NOMO-1 treated with dmso at 0.1 percent for 144 hours (cell line): ENCODE results near the gene KLHL6.

Source experiments
- DNase-seq: peaks from one replicate; lab custom pipeline; 2025; ENCODE audit not compliant: unreplicated experiment; lab: John Stamatoyannopoulos, UW

KLHL6 gene

DNA sequence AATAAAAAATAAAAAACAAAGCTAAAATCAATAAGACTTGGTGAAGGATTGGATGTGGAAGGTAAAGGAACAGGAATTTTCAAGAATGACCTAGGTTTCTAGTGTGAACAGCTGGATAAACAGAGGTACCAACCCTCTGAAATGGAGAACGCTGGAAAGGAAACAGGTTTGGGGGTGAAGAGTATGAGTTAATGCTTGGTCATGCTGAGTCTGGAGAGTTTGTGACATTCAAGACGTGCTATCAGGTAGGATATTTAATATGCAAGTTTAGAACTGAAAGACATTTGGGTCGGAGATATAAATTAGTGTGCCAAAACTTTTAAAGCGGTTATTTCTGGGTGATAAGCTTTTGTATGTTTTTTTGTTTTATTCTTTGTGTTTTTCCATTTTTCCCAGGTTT lies 11.4 kb upstream of the KLHL6 start:
- no peak for DNase-seq

DNA sequence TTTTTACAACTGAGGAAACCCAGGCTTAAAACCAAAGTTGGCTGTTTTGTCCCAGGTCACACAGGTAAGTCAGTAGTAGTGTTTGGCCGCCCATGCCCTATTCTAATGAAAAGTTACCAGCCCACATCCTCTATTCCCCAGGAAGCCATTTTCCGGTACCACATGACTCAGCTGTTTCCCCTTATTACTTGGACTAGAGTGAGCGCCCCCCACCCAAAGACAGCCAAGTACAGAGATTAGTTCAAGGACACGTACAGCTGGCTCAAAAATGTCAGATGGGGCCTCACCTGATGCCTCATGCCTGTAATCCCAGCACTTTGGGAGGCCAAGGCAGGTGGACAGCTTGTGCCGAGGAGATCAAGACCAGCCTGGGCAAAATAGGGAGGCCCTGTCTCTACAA lies 8.5 kb upstream of the KLHL6 start:
- no peak for DNase-seq

DNA sequence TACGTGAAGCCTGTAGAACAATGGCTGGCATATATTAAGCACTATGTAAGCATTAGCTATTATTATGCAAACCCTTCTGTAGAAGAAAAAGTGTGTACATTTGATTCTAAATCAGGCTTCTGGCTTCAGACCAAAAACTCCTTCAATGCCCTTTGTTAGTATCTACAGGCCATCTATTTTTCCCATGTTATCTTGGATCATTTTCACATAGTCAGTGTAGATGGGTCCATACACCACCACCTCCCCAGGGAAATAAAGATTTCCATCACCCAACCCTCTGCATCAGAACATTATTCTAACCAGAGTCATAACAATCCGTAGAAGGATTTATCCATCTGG lies 8.0 kb upstream of the KLHL6 start:
- no peak for DNase-seq

DNA sequence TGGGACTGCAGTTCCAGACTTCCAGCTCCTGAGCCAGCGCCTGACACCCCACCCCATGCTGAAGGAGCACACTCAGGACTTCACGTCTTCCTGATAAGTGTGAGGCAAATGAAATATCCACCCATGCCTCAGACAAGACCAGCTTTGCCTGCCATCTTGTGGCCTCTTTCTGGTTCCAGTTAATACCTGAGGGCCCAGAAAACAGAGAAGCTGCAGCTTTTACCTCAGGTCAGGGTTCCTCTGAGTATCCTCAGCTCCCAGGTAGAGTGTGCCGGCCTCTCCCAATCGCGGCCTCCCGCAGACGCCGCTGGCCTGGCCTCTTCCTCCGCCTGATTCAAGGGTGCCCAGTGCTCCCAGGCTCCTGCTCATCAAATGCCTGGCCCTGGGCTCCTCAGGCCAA lies 5.1 kb upstream of the KLHL6 start:
- DNase-seq, result peak; percentile 22

DNA sequence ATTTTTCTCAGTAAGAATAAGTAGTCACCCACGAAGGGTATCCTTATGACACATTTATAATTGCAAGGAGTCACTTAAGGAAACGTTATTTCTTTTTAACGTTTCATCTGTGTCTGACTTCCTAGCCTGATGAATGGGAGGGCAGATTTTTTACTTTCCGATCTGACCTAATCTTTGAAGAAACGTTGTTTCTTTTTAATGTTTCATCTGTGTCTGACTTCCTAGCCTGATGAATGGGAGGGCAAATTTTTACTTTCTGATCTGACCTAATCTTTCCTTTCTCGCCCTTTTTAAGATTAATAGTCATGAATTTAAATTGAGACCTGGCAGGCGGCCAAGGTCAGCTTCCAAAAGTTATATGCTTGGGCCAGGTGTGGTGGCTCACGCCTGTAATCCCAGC lies 3.0 kb upstream of the KLHL6 start:
- no peak for DNase-seq

DNA sequence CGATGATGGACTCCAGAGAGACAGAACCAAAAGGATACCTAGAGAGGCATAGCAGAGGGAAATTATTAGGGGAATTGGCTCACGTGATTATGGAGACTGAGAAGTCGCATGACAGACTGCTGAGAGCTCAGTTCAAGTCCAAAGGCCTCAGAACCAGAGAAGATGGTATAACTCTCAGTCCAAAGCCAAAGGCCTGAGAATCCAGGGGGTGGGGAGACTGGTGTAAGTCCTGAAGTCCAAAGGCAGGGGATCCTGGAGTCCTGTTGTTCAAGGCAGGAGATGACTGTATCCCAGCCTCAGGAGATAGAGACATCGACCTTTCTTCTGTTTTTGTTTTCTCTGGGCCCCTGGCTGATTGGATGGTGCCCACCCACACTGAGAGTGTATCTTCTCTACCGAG lies 1.2 kb upstream of the KLHL6 start:
- no peak for DNase-seq

DNA sequence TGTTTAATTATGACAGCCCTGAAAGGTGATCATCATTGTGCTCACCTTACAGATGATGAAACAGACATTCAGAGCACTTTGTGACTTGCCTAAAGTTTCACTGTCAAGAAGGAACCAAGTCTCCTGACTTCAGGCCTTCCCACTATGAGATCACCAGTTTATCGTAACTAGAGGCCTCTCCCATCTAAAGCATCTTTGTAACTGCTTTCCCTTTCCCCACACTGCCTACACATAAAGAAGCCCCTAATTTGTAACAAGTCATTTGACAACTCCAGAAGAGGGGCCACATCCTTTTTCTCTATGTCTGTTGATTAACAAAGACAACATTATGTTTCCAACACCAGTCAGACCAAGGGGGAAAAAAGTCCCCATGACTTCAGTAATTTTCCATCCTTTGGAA lies 1.1 kb downstream of the KLHL6 start:
- DNase-seq, result no peak

DNA sequence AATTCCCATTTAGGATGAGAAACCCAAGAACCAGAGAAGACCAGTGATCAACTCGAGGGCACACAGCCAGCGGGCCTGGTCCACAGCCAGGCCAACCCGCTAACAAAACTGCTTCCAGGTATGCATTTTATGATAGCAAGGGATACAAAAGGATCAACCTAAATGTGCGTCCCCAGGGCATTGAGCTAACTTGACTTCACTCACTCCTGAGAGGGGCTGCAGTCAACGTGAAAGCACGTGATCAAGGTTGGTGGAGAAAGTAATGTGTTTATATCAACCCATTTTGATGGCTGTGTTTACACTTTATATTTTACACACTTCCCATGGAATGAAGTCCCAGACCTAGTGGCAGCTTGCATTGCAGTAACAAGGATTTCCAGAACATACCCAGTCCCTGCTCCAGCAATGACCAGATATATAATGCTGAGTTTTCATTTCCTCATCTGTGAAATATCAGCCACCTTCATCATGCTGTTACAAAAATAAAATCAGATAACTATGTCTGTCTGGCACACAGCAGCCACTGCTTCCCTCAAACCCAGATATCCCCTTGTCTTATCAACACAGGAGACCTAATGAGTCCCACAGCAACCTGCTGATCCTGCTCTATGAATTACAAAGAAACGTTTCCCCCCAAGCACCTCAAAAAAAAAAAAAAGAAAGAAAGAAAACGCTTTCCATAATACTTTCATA lies 2.0 kb downstream of the KLHL6 start:
- no peak for DNase-seq

DNA sequence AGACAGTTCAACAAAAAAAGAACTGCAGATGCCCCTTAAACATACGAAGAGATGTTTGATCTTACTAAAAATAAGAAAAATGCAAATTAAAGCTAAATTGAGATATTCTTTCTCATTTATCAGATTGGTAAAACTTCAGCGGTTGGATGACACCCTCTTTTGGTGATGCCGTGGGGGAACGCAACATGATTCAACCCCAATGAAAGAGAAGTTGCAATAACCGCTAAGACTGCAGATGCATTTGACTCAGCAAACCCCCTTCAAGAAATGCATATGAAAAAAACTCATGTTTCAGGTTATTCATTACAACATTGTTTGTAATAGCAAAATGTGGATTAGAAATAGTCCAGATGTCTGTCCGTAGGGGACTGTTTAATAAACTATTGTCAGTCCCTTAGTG lies 3.6 kb downstream of the KLHL6 start:
- DNase-seq, result no peak

DNA sequence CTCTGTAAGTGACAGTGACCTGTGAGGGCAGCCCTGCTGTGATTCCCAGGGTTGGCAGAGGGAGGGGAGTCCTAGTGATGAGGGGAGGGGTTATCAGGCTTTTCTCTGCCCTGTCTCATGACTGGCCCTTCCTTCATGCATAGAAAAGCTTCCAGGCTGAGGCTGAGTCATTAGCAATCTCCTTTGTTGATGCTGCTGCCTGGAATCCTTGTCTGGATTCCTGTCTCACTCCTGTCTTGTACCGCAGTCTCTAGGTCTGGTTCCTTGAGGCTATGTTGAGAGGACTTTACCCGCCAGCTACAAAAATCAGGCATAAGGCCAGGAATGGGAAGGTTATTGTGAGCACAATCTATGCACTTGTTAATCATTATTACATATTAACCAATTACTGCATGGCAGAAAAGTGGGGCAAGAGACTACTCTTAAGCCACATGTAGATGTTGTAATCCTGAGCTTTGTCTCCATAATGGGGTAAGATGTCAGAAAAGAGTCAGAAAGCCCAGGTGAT lies 7.2 kb downstream of the KLHL6 start:
- no peak for DNase-seq

DNA sequence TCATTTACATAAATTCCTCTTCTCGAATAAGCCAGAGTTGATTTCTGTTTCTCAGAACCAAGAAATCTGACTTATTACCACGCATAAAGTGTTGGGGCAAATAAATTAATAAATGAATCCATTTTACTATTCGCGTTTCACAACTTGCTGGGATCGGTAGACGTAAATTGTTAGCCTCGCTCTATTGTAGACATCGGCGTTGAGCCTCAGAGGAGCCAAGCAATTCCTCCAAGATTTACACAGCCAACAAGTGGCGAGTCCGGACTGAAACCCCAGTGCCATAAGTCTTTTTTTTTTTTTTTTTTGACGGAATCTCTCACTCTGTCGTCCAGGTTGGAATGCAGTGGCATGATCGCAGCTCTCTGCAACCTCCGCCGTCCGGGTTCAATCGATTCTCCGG lies 8.9 kb downstream of the KLHL6 start:
- no peak for DNase-seq

DNA sequence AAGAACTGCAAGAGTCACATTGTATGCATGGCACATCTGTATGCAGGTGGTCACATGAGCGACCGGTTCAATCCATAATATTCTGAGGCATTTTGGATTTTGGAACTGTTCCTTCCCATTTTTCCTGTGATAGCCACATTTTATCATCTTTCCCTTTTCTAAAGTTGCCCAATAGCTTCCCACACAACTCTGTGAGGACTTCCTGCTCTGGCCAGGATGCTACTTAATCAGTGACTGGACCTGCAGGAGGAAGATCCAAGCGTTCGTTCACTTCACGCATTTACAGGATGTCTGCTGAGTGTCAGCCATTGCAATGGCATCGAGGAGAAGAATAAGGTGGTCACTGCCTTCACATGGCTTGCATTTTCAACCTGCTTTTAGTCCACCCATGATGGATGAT lies 9.8 kb downstream of the KLHL6 start:
- no peak for DNase-seq

DNA sequence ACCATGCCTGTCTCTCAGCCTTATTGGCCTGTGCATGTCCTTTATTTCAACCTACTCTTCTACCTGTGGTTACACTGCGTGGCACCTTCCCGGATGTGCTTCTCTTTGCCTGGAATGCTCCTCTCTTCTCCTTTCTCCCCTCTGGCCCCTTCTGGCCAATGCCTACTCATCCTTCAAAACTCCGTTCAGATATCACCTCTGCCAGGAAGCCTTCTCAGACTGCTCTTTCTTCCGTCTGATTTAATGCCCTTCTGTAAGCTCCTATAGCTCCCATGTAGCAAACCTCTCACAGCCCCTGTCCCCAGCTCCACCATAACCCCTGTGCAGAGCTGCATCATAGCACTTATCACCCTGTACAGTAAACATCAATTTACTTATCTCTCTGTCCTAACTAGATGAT lies 13.2 kb downstream of the KLHL6 start:
- no peak for DNase-seq

DNA sequence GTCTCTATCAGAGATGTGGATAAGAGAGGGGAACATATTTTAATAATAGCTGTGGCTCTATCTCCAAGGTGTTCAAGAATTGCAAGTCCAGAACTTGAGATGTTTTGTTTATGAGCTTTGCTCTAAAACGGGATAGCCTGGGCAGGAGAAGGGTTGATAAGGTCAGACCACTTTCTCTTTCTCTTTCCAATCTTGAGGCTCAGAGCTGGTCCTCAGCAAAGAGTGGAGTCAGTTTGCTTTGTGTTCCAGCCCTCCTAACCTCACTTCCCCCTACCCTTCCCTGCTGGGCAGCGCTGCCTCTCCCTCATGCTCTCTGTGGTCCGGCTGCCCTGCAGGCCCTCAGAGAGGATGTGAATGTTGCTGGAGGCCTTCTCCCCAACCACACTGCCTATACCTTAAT lies 13.8 kb downstream of the KLHL6 start:
- DNase-seq, result no peak

DNA sequence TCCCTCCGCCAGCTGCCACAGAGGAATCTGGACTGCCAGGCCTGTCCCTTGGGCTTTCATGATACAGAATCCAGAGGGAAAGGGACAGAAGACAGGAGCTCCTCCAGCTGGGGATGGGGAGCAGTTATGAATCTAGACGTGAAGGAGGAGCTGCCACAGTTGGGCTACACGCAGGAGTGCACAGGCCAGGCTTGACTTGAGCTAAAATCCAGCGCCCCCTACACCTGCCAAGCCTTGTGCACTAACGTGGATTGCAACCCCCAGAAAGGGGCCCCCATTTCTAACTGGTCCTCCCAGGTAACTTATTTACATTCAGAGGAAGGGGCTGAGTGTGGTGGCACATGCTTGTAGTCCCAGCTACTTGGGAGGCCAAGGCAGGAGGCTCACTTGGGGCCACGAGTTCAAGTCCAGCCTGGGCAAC lies 14.3 kb downstream of the KLHL6 start:
- DNase-seq, result no peak

DNA sequence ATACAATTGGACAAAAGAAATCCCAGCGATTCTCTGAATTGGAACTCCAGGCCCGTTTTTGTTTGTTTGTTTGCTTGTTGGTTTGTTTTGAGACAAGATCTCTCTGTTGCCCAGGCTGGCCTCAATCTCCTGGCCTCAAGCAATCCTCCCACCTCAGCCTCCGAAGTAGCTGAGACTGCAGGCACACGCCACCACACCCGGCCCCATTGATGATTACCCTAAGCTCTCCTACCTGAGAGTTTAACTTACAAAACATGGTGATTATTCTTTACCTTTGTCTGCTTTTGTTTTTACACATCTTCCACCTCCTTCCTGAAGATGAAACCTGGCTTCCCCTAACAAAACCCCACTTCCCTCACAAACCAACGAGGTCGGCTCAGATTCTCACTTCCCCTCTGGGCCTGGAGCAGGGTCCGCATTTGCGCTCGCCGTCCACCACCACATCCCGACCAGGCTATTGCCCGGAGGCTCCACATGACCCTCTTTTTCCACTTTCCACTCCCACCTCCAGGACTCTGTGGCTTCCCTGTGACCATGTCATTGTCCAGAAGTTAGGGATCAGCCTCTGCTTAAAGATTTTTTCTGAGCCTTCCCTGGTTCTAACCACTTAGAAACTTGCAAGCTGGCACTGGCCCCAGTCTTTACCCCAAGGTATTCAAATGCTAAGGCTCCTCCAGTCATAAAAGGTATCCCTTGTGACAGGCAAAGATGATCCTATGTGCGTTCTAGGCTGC lies 14.8 kb downstream of the KLHL6 start:
- peak; percentile 71 for DNase-seq

DNA sequence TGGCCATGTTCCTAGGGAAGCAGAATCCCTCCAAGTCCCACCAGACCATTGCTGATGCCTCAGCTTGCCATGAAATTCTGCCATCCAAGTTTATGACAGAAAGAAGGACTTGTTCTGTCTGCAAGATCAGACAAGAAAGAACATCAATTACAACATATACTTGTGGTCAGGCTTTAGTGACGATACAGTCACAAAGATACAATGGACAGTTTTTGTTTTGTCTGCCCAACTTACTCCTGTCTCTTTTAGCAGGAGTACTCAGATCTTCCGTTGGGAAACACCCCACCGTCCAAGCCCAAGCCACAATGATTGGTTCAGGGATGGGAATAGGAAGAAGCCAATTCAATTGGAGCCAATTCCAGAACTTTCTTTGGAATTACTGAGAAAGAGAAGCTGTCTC lies 15.7 kb downstream of the KLHL6 start:
- DNase-seq, result peak; percentile 36

DNA sequence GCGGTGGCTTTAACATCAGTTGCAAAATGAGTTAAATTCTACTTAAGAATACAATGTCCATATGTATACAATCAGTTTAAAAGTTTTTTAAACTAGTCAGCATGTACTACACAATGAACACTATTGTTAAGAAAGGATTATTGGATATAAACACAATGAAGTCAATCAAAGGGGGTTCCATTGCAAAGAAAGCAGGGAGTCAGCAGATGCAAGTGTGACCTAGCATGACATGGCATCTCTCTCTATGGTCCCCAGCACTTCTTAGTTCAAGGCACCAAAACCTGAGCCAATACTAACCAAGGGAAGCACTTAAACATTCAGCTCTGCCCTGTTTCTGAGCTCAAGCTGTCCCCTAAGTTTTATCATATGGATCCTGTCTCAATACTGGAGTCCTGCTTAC lies 17.0 kb downstream of the KLHL6 start:
- DNase-seq, result no peak

DNA sequence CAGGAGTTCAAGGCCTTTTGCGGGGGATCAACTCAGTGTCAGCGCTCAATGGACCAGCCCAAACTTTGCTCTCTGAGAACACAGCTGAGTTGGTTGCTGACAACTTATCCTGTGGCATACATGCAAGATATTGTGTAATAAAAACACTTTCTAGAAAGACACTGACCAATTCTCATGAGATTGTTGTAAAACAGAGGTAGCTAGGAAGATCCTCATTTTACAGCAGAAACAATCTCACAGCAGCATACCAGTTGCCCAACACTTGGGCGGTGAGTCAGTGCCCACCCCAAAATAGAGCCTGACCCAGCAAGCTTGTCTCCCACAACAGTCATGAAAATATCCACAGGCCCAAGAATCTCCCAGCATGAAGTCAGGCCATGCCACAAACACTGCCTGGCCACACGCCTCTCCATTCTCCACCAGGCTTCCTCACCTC lies 18.2 kb downstream of the KLHL6 start:
- DNase-seq, result peak; percentile 96

DNA sequence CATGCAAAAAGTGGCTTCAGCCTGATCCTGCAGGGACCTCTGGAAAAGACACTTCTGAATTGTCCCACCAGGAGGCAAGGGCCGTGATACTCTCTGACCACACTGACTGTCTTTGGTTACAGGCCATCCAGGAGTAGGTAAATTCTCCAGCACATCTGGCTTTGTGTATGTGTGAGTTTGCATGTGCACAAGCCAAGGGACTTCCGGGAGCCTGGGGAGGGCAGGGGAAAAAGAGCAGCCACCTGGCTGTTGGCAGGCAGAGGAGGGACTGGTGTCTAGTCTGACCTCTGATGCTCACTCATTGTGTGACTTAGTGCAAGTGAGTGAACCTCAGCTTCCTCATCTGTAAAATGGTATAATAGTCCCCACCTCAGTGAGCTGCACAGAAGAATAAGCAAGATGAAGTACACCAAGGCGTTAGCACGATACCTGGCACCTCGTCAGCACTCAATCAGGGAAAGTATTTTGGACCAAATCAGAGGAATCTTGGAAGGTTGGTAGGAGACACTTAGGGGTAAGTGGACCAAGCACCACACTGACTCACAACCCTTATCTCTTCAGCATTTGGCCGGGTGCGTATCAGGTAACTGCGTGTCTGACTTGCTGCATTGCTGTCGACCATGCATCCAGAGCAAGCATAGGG lies 19.1 kb downstream of the KLHL6 start:
- no peak for DNase-seq

DNA sequence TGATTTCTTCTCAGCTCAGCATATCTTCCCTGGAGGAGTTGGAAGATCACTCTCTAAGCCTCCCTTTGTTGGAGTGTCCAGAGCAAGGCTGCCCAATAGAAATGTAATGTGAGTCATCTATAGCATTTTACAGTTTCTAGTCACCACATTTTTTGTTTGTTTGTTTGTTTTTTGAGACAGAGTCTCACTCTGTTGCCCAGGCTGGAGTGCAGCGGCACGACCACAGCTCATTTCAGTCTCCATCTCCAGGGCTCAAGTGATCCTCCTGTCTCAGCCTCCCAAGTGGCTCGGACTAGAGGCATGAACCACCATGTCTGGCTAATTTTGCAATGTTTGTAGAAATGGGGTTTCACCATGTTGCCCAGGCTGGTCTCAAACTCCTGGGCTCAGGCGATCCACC lies 21.3 kb downstream of the KLHL6 start:
- DNase-seq, result no peak

DNA sequence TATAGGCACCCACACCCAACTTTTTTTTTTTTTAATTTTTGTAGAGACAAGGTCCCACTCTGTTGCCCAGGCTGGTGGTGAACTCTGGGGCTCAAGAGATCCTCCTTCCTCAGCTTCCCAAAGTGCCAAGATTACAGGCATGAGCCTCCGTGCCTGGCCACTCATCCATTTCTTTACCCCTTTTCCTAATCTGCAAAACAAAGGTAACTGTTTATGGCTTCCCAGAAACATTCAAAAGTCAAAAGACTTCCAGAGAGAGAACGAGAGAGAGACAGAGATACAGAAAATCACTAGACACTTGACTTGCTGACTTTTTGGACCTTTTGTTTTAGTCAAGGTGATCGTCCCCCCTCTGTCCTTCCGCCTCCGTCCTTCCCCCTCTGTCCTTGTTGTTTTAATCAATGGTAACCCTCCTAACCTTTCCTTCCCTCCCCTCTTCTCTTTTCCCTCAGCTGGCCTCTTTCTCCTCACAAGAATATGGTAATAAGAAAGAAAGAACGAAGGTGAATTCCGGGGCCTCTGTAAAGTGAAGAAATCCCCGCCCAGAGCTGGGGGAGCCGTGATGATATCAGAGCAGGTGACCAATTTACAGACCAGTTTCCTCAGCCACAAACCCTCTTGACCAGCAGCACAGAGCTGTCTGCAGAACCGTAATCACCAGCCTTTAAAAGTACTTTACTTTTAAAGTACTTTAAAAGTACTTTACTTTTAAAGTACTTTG lies 21.9 kb downstream of the KLHL6 start:
- DNase-seq, result no peak
